ENCODE measurements around the gene DNAJA3. TPM values are rescaled to one million over a fixed set of nuclear protein-coding genes. Genes with fewer than 3 reads are reported as not detected.

The DNAJA3 gene
- total RNA-seq, 6 donors from 2014 or later = 31.2 to 61.8 (median 36.6) TPM

GRCh38 chr16:4489030-4489429 is 63.4 kb downstream of the DNAJA3 start:
- DNase-seq (no peak), ATAC-seq (ENCODE audit: low FRiP score in 2 of 2) (no peak)
- 93 to 97% methylated on average over 5 of the region's 5 CpGs for WGBS, 2 donors
- Histone ChIP-seq H3K4me1 (peaks cover 15 to 38% (median 27%) of the 10 kb centered on the region in 4 donors), H3K27ac (peak overlapping the region; percentile 27 to 70 (median 48)), H3K9me3 (no peaks in the 10 kb centered on the region), H3K36me3 (peaks cover 0 to 31% (median 12%) of the 10 kb centered on the region in 4 donors), H3K27me3 (no peaks in the 10 kb centered on the region), H3K4me3 (no peak overlapping the region)
- TF ChIP-seq POLR2A (IDR thresholded peaks at IDR 0.05) (no peak), EP300 (IDR thresholded peaks at IDR 0.05) (no peak), POLR2AphosphoS5 (IDR thresholded peaks at IDR 0.05) (no peak), CTCF (IDR thresholded peaks at IDR 0.05) (no peak)

- peaks cover 18 to 35% (median 23%) of the 10 kb centered on the region in 4 donors for H3K4me1 ChIP-seq
- DNase-seq (no peak), ATAC-seq (ENCODE audit: low FRiP score in 2 of 2) (no peak)
- 94 to 99% methylated on average over 4 of the region's 4 CpGs for WGBS, 2 donors
- no peaks in the 10 kb centered on the region for H3K27me3 ChIP-seq
- peaks cover 0 to 26% (median 5%) of the 10 kb centered on the region in 4 donors for H3K36me3 ChIP-seq
- TF ChIP-seq EP300 (IDR thresholded peaks at IDR 0.05) (no peak), CTCF (IDR thresholded peaks at IDR 0.05) (no peak), POLR2A (IDR thresholded peaks at IDR 0.05) (no peak), POLR2AphosphoS5 (IDR thresholded peaks at IDR 0.05) (no peak)
- no peak overlapping the region for H3K4me3 ChIP-seq
- no peak overlapping the region for H3K27ac ChIP-seq
- no peaks in the 10 kb centered on the region for H3K9me3 ChIP-seq
These were observed 66.2 kb downstream of the DNAJA3 start for GRCh38 chr16:4491898-4492297.

- H3K27ac ChIP-seq = peak overlapping the region in 1 of 4 donors; percentile 12
- ATAC-seq (ENCODE audit: low FRiP score in 2 of 2) = peak in 1 of 2 donors; percentile 58
These were observed 69.2 kb downstream of the DNAJA3 start for GRCh38 chr16:4494746-4495490.

GRCh38 chr16:4495766-4496165 is 70.1 kb downstream of the DNAJA3 start:
- ATAC-seq (ENCODE audit: low FRiP score in 2 of 2) (no peak), DNase-seq (no peak)
- Histone ChIP-seq H3K27ac (no peak overlapping the region), H3K4me3 (no peak overlapping the region), H3K4me1 (peaks cover 9 to 21% (median 12%) of the 10 kb centered on the region in 4 donors), H3K9me3 (no peaks in the 10 kb centered on the region), H3K36me3 (peaks cover 0 to 24% (median 2%) of the 10 kb centered on the region in 4 donors), H3K27me3 (no peaks in the 10 kb centered on the region)
- 97 to 98% methylated on average over 2 of the region's 2 CpGs for WGBS, 2 donors
- no peak for TF ChIP-seq POLR2AphosphoS5 (IDR thresholded peaks at IDR 0.05)

More at GRCh38 chr16:4494746-4495490, 69.2 kb downstream of the DNAJA3 start:
- Histone ChIP-seq H3K36me3 (peaks cover 0 to 29% (median 2%) of the 10 kb centered on the region in 4 donors), H3K4me3 (no peak overlapping the region), H3K9me3 (no peaks in the 10 kb centered on the region), H3K4me1 (peaks cover under 1 to 13% (median 5%) of the 10 kb centered on the region in 4 donors), H3K27me3 (no peaks in the 10 kb centered on the region)
- 73 to 90% methylated on average over 5 to 6 of the region's 6 CpGs for WGBS, 2 donors
- no peak for TF ChIP-seq EP300 (IDR thresholded peaks at IDR 0.05)
- no peak for TF ChIP-seq CTCF (IDR thresholded peaks at IDR 0.05)
- no peak for TF ChIP-seq POLR2AphosphoS5 (IDR thresholded peaks at IDR 0.05)
- no peak for TF ChIP-seq POLR2A (IDR thresholded peaks at IDR 0.05)
- DNase-seq = no peak

- peaks cover 0 to 24% (median 2%) of the 10 kb centered on the region in 4 donors for H3K36me3 ChIP-seq
- H3K9me3 ChIP-seq = no peaks in the 10 kb centered on the region
- H3K27me3 ChIP-seq = no peaks in the 10 kb centered on the region
- WGBS, 2 donors = 94 to 95% methylated on average over 4 of the region's 4 CpGs
- TF ChIP-seq POLR2A (IDR thresholded peaks at IDR 0.05) (no peak), POLR2AphosphoS5 (IDR thresholded peaks at IDR 0.05) (no peak), EP300 (IDR thresholded peaks at IDR 0.05) (no peak), CTCF (IDR thresholded peaks at IDR 0.05) (no peak)
- H3K4me1 ChIP-seq = peaks cover 15 to 27% (median 16%) of the 10 kb centered on the region in 4 donors
- DNase-seq (no peak), ATAC-seq (ENCODE audit: low FRiP score in 2 of 2) (no peak)
- no peak overlapping the region for H3K27ac ChIP-seq
- H3K4me3 ChIP-seq = no peak overlapping the region
These were observed 70.6 kb downstream of the DNAJA3 start for GRCh38 chr16:4496305-4496704.

Measured in upper lobe of left lung (tissue), 6 donors.